ENCODE data around the gene TMEM45B.
"Not testable (repeated sequence)": the region's sequence is repeated elsewhere in the genome, so short reads cannot be mapped to it uniquely, and the experiment has no call there.

The TMEM45B gene

GRCh38 chr11:129853518-129854231, 38.0 kb downstream of the TMEM45B start:
- DNase-seq = peak; percentile 75

GRCh38 chr11:129854232-129854805, 38.7 kb downstream of the TMEM45B start:
- DNase-seq = no peak

- DNase-seq = no peak
Measured at GRCh38 chr11:129855086-129855485, 39.4 kb downstream of the TMEM45B start.

GRCh38 chr11:129856036-129856435, 40.4 kb downstream of the TMEM45B start:
- no peak for DNase-seq

- no peak for DNase-seq
Measured at GRCh38 chr11:129861702-129862522, 46.3 kb downstream of the TMEM45B start.

GRCh38 chr11:129864811-129865210, 49.2 kb downstream of the TMEM45B start:
- DNase-seq = no peak

- no peak for DNase-seq
Measured at GRCh38 chr11:129865701-129866100, 50.1 kb downstream of the TMEM45B start.

GRCh38 chr11:129866311-129866710, 50.7 kb downstream of the TMEM45B start:
- DNase-seq = no peak

GRCh38 chr11:129868626-129869025, 53.0 kb downstream of the TMEM45B start:
- not testable (repeated sequence) for DNase-seq

- no peak for DNase-seq
Measured at GRCh38 chr11:129871914-129872313, 56.3 kb downstream of the TMEM45B start.

GRCh38 chr11:129880311-129880710, 64.7 kb downstream of the TMEM45B start:
- no peak for DNase-seq

- peak; percentile 35 for DNase-seq
Measured at GRCh38 chr11:129881570-129882170, 66.0 kb downstream of the TMEM45B start.

GRCh38 chr11:129884581-129884980, 68.9 kb downstream of the TMEM45B start:
- no peak for DNase-seq

- no peak for DNase-seq
Measured at GRCh38 chr11:129885381-129885780, 69.7 kb downstream of the TMEM45B start.

- peak; percentile 33 for DNase-seq
Measured at GRCh38 chr11:129888451-129888850, 72.8 kb downstream of the TMEM45B start.

GRCh38 chr11:129894278-129895125, 78.9 kb downstream of the TMEM45B start:
- no peak for DNase-seq

- peak; percentile 89 for DNase-seq
Measured at GRCh38 chr11:129895126-129896041, 79.7 kb downstream of the TMEM45B start, which contains the start of gene NFRKB. Gene NFRKB (minus strand): TSS chr11:129895578. CDS start chr11:129892849, 2,729 bp downstream.

GRCh38 chr11:129896062-129896461, 80.4 kb downstream of the TMEM45B start:
- peak; percentile 1 for DNase-seq

- no peak for DNase-seq
Measured at GRCh38 chr11:129905402-129905801, 89.8 kb downstream of the TMEM45B start.

All from CD4-positive, alpha-beta T cell treated with Interleukin-17A for 1 hour (primary cell).